Right lobe of liver (tissue), 6 donors: ENCODE measurements around the gene MOBP. TPM values are rescaled to one million over a fixed set of nuclear protein-coding genes. Genes with fewer than 3 reads are reported as not detected.
"Not testable (repeated sequence)": the region's sequence is repeated elsewhere in the genome, so short reads cannot be mapped to it uniquely, and the experiment has no call there.

ENCODE experiments used
- ATAC-seq, 4 donors: fragments of 200-7000 bp; cut with Tn5 transposase; one replicate each; pipeline ENCODE4 v1.9.1; 2020; ENCODE audit warnings: mild to moderate bottlenecking in 4 of 4, moderate library complexity in 4 of 4
- DNase-seq, 3 donors: peaks; one replicate each; pipeline ENCODE4 v3.0.0-alpha.2; 2020
- H3K27ac ChIP-seq, 3 donors: fragments of 200-600 bp; one replicate each; pipeline ENCODE4 v1.8.0; 2022
- H3K27me3 ChIP-seq, 2 donors: fragments of 200-600 bp; one replicate each; pipeline ENCODE4 v1.8.0; 2022
- H3K36me3 ChIP-seq, 4 donors: fragments of 200-600 bp; sonication (generic) in 1 of 4; one replicate each; pipeline versions ENCODE4 v1.5.1 to v1.8.0; 2017 to 2022; ENCODE audit warnings: control low read depth in 1 of 4
- H3K4me1 ChIP-seq, 4 donors: fragments of 200-600 bp; sonication (generic) in 1 of 4; one replicate each; pipeline versions ENCODE4 v1.5.1 to v1.8.0; 2017 to 2022; ENCODE audit warnings: control low read depth in 1 of 4
- H3K4me3 ChIP-seq, 3 donors: fragments of 200-600 bp; one replicate each; pipeline ENCODE4 v1.8.0; 2022
- H3K9me3 ChIP-seq, 4 donors: fragments of 200-600 bp; sonication (generic) in 1 of 4; one replicate each; pipeline versions ENCODE4 v1.5.1 to v1.8.0; 2017 to 2022; ENCODE audit warnings: control low read depth in 1 of 4
- POLR2A ChIP-seq: fragments of 450-650 bp; IDR thresholded peaks from one replicate; pipeline ENCODE4 v1.6.1; 2017; ENCODE audit warnings: antibody characterized with exemption, mild to moderate bottlenecking
- WGBS: methylation state at CpG from one replicate; pipeline ENCODE4 v1.1.6; 2018; ENCODE audit warnings: low coverage, low lambda C conversion rate; ENCODE audit not compliant: insufficient coverage; ENCODE audit errors: missing lambda C conversion rate; 5-methylcytosine and 5-hydroxymethylcytosine counted together
- intact Hi-C, 2 donors: fragments of 100-400 bp; cut with DNase I; formaldehyde crosslinking; loops; one replicate each; pipeline versions ENCODE4 v1.11.2 to v1.14.1; 2022
- long read RNA-seq: library from polyadenylated mRNA; unstranded; transcript quantifications from one replicate; pipeline ENCODE4 v2.0.0, GENCODE V29; 2019
- total RNA-seq, 6 experiments: library from RNA; depleted of rRNA in 2 of 6; stranded (reverse); fragments of >200 nt in 2 of 6; fragmentation: NEBNext Ultra II Directional in 3 of 6; extraction: Animal tissue kit (Norgen Biotek cat#: 25700) in 3 of 6; gene quantifications; one replicate each; pipeline versions ENCODE4 v1.1.0 to v1.2.4, GENCODE V29; 2016 to 2023
- TF ChIP-seq, protein P1 (sequence below), 4 donors: fragments of 200-600 bp in 3 of 4; fragments of 450-650 bp in 1 of 4; IDR thresholded peaks; one replicate each; pipeline versions ENCODE4 v1.5.1 to v1.8.0; 2016 to 2022; ENCODE audit warnings: antibody characterized with exemption in 4 of 4, mild to moderate bottlenecking in 2 of 4
- donor health status: DM: no; HTN: yes; CAD: no.
- donor health status: DM: no; HTN: no; CAD: no.
- donor health status: DM: no; HTN: no; CAD: no.
- donor health status: DM: no; HTN: yes; CAD: no.
- donor health status: DM: no; HTN: yes; CAD: no.

The MOBP gene, protein sequence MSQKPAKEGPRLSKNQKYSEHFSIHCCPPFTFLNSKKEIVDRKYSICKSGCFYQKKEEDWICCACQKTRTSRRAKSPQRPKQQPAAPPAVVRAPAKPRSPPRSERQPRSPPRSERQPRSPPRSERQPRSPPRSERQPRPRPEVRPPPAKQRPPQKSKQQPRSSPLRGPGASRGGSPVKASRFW
- total RNA-seq = not detected
- long read RNA-seq = 0 reads

DNA sequence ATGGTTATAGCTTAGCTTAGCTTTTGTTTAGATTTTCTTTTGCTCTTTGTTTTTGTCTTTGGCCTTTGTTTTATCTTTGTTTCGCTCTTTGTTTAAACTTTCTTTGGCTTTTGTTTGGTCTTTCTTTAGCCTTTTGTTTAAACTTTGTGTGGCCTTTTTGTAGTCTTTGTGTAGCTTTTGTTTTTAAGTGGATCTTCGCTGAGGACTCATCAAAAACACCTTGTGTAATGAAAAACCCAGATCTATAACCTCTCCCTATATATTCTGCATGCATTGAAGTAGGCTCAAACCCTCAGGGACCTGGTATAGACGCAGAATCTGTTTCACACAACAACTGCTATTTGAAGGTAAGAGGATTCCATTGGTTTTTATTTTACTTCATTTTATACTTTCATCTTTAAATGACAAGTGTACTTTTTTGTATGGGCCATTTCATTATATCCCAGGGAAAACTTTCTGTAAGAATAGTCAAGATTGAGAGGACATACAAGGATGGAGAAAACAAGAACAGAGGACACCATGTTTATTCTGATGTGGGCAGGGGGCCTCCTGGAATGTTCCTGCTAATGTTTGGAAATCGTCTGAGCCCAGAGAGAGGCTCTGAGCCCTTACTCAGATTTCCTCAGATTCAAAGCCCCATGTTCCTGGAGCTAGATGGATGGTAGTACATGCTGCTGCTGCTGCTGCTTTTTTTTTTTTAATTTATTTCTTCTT is at the start of gene MOBP:
MOBP (plus strand) TSS at position 287 of the 714 bp plus-strand sequence. CDS start 34,390 bp downstream, outside the sequence.
- WGBS = 38% methylated on average over 4 of the region's 4 CpGs
- H3K9me3 ChIP-seq = no peaks in the 10 kb centered on the region
- ATAC-seq (no peak), DNase-seq (no peak)
- H3K27me3 ChIP-seq = no peaks in the 10 kb centered on the region
- no peaks in the 10 kb centered on the region for H3K36me3 ChIP-seq
- H3K4me3 ChIP-seq = no peak within 1 kb of the TSS
- no peak within 1 kb of the TSS for H3K27ac ChIP-seq
- no peaks in the 10 kb centered on the region for H3K4me1 ChIP-seq
- intact Hi-C loops = no loop called here
- TF ChIP-seq, protein P1, sequence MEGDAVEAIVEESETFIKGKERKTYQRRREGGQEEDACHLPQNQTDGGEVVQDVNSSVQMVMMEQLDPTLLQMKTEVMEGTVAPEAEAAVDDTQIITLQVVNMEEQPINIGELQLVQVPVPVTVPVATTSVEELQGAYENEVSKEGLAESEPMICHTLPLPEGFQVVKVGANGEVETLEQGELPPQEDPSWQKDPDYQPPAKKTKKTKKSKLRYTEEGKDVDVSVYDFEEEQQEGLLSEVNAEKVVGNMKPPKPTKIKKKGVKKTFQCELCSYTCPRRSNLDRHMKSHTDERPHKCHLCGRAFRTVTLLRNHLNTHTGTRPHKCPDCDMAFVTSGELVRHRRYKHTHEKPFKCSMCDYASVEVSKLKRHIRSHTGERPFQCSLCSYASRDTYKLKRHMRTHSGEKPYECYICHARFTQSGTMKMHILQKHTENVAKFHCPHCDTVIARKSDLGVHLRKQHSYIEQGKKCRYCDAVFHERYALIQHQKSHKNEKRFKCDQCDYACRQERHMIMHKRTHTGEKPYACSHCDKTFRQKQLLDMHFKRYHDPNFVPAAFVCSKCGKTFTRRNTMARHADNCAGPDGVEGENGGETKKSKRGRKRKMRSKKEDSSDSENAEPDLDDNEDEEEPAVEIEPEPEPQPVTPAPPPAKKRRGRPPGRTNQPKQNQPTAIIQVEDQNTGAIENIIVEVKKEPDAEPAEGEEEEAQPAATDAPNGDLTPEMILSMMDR (IDR thresholded peaks at IDR 0.05) = no peak
- TF ChIP-seq POLR2A = no peak

DNA sequence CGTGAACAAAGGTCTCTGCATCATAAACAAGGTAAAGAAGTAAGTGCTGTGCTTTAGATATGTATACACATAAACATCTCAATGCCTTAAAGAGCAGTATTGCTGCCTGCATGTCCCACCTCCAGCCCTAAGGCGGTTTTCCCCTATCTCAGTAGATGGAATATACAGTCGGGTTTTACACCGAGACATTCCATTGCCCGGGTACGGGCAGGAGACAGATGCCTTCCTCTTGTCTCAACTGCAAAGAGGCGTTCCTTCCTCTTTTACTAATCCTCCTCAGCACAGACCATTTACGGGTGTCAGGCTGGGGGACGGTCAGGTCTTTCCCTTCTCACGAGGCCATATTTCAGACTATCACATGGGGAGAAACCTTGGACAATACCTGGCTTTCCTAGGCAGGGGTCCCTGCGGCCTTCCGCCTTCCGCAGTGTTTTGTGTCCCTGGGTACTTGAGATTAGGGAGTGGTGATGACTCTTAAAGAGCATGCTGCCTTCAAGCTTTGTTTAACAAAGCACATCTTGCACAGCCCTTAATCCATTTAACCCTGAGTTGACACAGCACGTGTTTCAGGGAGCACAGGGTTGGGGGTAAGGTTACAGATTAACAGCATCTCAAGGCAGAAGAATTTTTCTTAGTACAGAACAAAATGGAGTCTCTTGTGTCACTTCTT is 48.8 kb upstream of the MOBP start:
- H3K27me3 ChIP-seq, H3K36me3 ChIP-seq, H3K4me3 ChIP-seq, DNase-seq, H3K27ac ChIP-seq, intact Hi-C loops, ATAC-seq, H3K9me3 ChIP-seq, H3K4me1 ChIP-seq: not testable (repeated sequence)
- 68% methylated on average over 2 of the region's 14 CpGs for WGBS

DNA sequence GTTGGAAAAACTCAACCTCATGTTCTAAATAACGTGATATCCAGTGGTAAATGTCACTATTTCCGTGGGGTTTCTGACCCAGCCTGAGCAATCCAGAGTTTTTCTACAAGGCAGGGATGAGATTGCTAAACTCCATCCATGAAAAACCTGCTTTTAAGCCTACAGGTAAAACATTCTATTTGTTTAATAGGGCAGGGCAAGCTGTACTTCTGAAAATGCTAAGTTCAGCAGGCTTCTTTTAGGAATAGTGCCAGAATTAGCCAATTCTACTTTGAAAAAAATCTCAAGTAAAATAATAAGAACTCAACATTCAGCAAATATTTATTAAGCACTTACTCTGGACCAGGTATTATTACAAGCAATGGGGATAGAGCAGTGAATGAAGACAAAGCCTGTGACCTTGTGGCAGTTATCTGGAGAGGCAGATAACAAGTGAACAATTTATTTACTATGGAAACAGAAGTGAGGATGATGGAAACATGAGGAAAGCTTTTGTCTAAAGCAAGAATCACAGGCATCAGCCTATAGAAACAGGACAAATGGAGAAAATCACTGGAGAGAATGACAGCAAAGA is 47.7 kb upstream of the MOBP start:
- TF ChIP-seq, protein P1 (IDR thresholded peaks at IDR 0.05) = no peak
- no peak for TF ChIP-seq POLR2A
- no peaks in the 10 kb centered on the region for H3K36me3 ChIP-seq
- H3K4me3 ChIP-seq = no peak overlapping the region
- ATAC-seq (no peak), DNase-seq (no peak)
- intact Hi-C loops = no loop called here
- no peak overlapping the region for H3K27ac ChIP-seq
- no peaks in the 10 kb centered on the region for H3K9me3 ChIP-seq
- H3K27me3 ChIP-seq = no peaks in the 10 kb centered on the region
- WGBS = 65% methylated on average over 2 of the region's 2 CpGs
- no peaks in the 10 kb centered on the region for H3K4me1 ChIP-seq

DNA sequence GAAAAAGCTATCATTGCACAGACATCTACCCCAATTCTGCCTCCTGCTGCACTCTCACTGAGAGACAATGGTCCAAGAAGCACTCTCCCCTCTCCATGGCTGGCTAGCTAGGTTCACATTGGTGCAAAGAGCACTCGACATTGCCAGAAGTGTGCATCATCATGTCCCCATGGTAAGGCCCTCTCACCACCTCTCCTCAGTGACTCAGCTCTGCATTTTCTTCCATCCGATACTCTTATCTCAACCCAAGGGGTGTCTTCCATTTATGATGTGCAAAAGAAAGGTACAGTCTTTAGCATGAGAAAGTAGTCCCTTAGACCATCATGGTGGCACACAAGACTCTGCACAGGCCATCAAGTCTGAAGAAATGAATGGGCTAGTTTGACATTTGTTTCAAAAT is 46.9 kb upstream of the MOBP start:
- Histone ChIP-seq H3K9me3 (no peaks in the 10 kb centered on the region), H3K27ac (no peak overlapping the region), H3K36me3 (no peaks in the 10 kb centered on the region), H3K27me3 (no peaks in the 10 kb centered on the region), H3K4me3 (no peak overlapping the region), H3K4me1 (no peaks in the 10 kb centered on the region)
- ATAC-seq (no peak), DNase-seq (no peak)
- intact Hi-C loops = no loop called here
- TF ChIP-seq POLR2A = no peak
- TF ChIP-seq, protein P1 (IDR thresholded peaks at IDR 0.05) = no peak
- 100% methylated on average over 2 of the region's 2 CpGs for WGBS
